ENCODE data around the gene TRAPPC12.

TRAPPC12 gene

DNA sequence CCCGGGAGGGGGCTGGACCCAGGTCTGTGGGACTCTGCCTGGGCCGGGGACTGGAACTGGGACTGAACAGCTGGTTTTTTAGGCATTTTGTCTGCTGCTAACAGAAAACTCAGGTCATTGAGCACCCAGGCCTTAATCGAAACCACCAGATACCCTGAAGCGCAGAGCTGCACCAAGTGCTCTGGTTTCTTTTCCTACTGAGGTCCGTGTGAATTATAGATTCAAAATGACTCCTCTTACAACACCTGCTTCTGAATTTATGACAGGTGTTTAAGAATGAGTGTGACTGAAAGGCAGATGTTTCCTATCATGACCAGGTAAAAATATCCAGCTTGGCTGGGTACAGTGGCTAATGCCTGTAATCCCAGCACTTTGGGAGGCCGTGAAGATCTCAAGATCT lies 47.8 kb downstream of the TRAPPC12 start:
- peaks cover 0 to 12% (median 0%) of the 10 kb centered on the region in 11 experiments; a peak in 3 of 22 replicates for H3K9me3 ChIP-seq (replicated peaks in 1 of 11)
- no peak overlapping the region for H3K4me2 ChIP-seq
- H3K27me3 ChIP-seq: no peaks in the 10 kb centered on the region
- H3K4me1 ChIP-seq: peaks cover 0 to 18% (median 13%) of the 10 kb centered on the region in 10 experiments; a peak in 15 of 20 replicates
- TF ChIP-seq Cebpa-rat (IDR thresholded peaks at IDR 0.05): no peak
- H3K4me3 ChIP-seq: no peak overlapping the region
- peaks cover 0 to 29% (median 2%) of the 10 kb centered on the region in 11 experiments; a peak in 7 of 22 replicates for H4K20me1 ChIP-seq
- H3K36me3 ChIP-seq: peaks cover 60 to 100% (median 83%) of the 10 kb centered on the region in 11 experiments
- H3K9ac ChIP-seq: no peak overlapping the region
- no peak overlapping the region for H3K27ac ChIP-seq

GRCh38 chr2:3428577-3428976 lies 49.1 kb downstream of the TRAPPC12 start:
- Histone ChIP-seq H3K27ac (no peak overlapping the region), H4K20me1 (peaks cover 0 to 23% (median 2%) of the 10 kb centered on the region in 11 experiments; a peak in 6 of 22 replicates), H3K9me3 (replicated peaks in 1 of 11) (peaks cover 0 to 11% (median 0%) of the 10 kb centered on the region in 11 experiments; a peak in 3 of 22 replicates), H3K9ac (no peak overlapping the region), H3K36me3 (peaks cover 61 to 100% (median 75%) of the 10 kb centered on the region in 11 experiments), H3K4me1 (peaks cover 0 to 6% (median 2%) of the 10 kb centered on the region in 10 experiments; a peak in 10 of 20 replicates), H3K4me2 (no peak overlapping the region), H3K27me3 (no peaks in the 10 kb centered on the region), H3K4me3 (no peak overlapping the region)
- TF ChIP-seq Cebpa-rat (IDR thresholded peaks at IDR 0.05): no peak

DNA sequence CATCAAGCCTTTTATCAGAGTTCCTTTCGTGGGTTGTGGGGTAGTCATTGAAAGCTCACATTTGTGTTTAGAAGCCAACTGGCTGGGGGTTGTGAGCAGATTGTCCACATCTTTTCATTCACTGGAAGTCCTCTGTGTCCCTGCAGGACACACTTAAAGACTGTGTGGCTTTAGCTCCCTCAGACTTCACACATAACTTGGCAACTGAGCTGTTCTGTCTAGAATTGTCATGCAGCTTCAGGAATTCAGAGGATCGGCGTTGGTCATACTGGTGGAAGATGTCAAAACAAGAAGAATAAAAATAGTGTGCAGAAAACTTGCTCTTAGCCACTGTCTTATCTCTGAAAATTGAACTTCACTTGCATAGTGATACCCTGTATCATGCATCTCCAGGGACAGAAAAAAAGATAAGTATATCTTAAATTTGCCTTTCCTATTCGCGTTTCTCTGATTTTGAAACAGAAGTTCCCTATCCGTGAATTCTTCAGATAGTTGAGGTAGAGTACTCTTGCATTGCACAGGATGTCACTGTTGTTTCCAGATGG lies 49.6 kb downstream of the TRAPPC12 start:
- no peak overlapping the region for H3K9ac ChIP-seq
- no peak overlapping the region for H3K4me3 ChIP-seq
- peaks cover 0 to under 1% (median 0%) of the 10 kb centered on the region in 10 experiments; a peak in 2 of 20 replicates for H3K4me1 ChIP-seq
- no peak for TF ChIP-seq Cebpa-rat (IDR thresholded peaks at IDR 0.05)
- H3K9me3 ChIP-seq (replicated peaks in 1 of 11): peaks cover 0 to 5% (median 0%) of the 10 kb centered on the region in 11 experiments; a peak in 1 of 22 replicates
- no peak overlapping the region for H3K27ac ChIP-seq
- no peaks in the 10 kb centered on the region for H3K27me3 ChIP-seq
- H4K20me1 ChIP-seq: peaks cover 0 to 23% (median 2%) of the 10 kb centered on the region in 11 experiments; a peak in 6 of 22 replicates
- H3K4me2 ChIP-seq: no peak overlapping the region
- H3K36me3 ChIP-seq: peaks cover 56 to 100% (median 74%) of the 10 kb centered on the region in 11 experiments

DNA sequence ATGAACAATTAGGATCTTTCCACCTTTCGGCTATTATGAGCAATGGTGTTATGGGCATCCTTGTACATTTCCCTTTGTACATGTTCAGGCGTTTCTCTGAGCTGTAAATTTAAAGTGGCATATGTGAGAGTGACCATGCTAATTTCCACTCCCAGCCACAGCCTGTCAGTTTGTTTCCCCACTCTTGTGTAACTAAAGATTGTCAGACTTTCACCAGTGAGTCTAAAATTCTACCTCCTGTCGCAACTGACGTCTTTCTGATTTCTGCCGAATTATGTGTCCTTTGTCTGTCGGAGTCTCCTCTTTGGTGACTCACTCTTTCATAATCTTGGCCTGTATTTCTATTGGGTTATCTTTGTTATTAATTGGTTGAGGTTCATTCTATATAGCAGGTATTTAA lies 50.7 kb downstream of the TRAPPC12 start:
- TF ChIP-seq Cebpa-rat (IDR thresholded peaks at IDR 0.05): no peak
- Histone ChIP-seq H3K4me2 (no peak overlapping the region), H4K20me1 (peaks cover 0 to 23% (median 1%) of the 10 kb centered on the region in 11 experiments; a peak in 5 of 22 replicates), H3K9ac (no peak overlapping the region), H3K36me3 (peaks cover 54 to 100% (median 72%) of the 10 kb centered on the region in 11 experiments), H3K27me3 (no peaks in the 10 kb centered on the region), H3K4me3 (no peak overlapping the region), H3K4me1 (peaks cover 0 to 9% (median 6%) of the 10 kb centered on the region in 10 experiments; a peak in 10 of 20 replicates), H3K27ac (no peak overlapping the region), H3K9me3 (replicated peaks in 1 of 11) (no peaks in the 10 kb centered on the region)

GRCh38 chr2:3430740-3431490 lies 51.4 kb downstream of the TRAPPC12 start:
- Histone ChIP-seq H3K9ac (no peak overlapping the region), H3K27ac (no peak overlapping the region), H3K36me3 (peaks cover 46 to 98% (median 67%) of the 10 kb centered on the region in 11 experiments), H3K27me3 (no peaks in the 10 kb centered on the region), H3K4me1 (peaks cover 0 to 16% (median 6%) of the 10 kb centered on the region in 10 experiments; a peak in 10 of 20 replicates), H4K20me1 (peaks cover 0 to 23% (median 0%) of the 10 kb centered on the region in 11 experiments; a peak in 5 of 22 replicates), H3K4me2 (no peak overlapping the region), H3K4me3 (no peak overlapping the region), H3K9me3 (replicated peaks in 1 of 11) (no peaks in the 10 kb centered on the region)
- TF ChIP-seq Cebpa-rat (IDR thresholded peaks at IDR 0.05): no peak

DNA sequence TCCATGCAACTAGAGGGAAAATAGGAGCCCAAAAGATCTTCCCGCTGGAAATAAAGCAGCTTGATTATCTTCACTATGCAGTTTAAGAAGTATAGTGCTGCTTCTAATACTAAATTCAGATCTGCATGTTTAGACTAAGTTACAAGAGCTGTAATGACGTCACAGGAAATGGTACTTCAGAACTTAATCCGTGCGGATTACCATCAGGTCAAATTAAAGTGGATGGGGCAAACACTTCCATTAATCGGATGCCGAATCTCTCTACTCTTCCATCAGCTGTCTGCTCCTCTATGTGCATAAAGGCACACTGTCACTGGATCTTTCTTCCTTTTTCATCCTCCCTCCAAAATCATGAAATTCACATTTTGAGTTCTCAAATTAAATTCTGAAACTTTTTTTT lies 52.6 kb downstream of the TRAPPC12 start:
- no peak overlapping the region for H3K27ac ChIP-seq
- no peak overlapping the region for H3K9ac ChIP-seq
- H3K4me3 ChIP-seq: no peak overlapping the region
- H3K36me3 ChIP-seq: peaks cover 35 to 86% (median 56%) of the 10 kb centered on the region in 11 experiments
- no peak overlapping the region for H3K4me2 ChIP-seq
- H3K27me3 ChIP-seq: no peaks in the 10 kb centered on the region
- peaks cover 0 to 17% (median 0%) of the 10 kb centered on the region in 11 experiments; a peak in 5 of 22 replicates for H4K20me1 ChIP-seq
- TF ChIP-seq Cebpa-rat (IDR thresholded peaks at IDR 0.05): no peak
- peaks cover 0 to 18% (median 6%) of the 10 kb centered on the region in 10 experiments; a peak in 10 of 20 replicates for H3K4me1 ChIP-seq
- no peaks in the 10 kb centered on the region for H3K9me3 ChIP-seq (replicated peaks in 1 of 11)

GRCh38 chr2:3432693-3433338 lies 53.3 kb downstream of the TRAPPC12 start:
- Histone ChIP-seq H3K4me1 (peaks cover 0 to 18% (median 6%) of the 10 kb centered on the region in 10 experiments; a peak in 10 of 20 replicates), H3K27me3 (no peaks in the 10 kb centered on the region), H3K9ac (no peak overlapping the region), H4K20me1 (peaks cover 0 to 13% (median 0%) of the 10 kb centered on the region in 11 experiments; a peak in 4 of 22 replicates), H3K9me3 (replicated peaks in 1 of 11) (no peaks in the 10 kb centered on the region), H3K4me2 (no peak overlapping the region), H3K27ac (no peak overlapping the region), H3K36me3 (peaks cover 27 to 79% (median 48%) of the 10 kb centered on the region in 11 experiments; a peak in 21 of 22 replicates), H3K4me3 (no peak overlapping the region)
- no peak for TF ChIP-seq Cebpa-rat (IDR thresholded peaks at IDR 0.05)

DNA sequence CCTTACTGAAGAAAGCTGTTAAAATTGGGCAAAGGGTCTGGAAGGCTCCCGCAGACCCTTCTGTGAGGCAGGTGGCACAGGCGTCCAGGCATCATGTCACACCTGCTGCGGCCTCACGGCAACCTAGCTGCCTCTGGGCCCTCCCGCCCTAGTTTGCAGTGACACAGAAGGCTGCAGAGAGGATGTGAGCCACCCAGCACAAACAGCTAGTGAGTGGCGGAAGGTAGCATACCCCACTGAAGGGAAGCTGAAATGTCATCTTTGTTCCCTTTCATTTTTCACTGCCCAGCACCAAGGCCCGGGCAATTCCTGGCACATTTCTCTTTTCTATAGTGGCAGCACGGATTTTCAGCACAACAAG lies 53.8 kb downstream of the TRAPPC12 start:
- H4K20me1 ChIP-seq: peaks cover 0 to 13% (median 0%) of the 10 kb centered on the region in 11 experiments; a peak in 4 of 22 replicates
- H3K36me3 ChIP-seq: peaks cover 23 to 74% (median 47%) of the 10 kb centered on the region in 11 experiments; a peak in 21 of 22 replicates
- H3K27me3 ChIP-seq: no peaks in the 10 kb centered on the region
- no peaks in the 10 kb centered on the region for H3K9me3 ChIP-seq (replicated peaks in 1 of 11)
- peaks cover 0 to 18% (median 6%) of the 10 kb centered on the region in 10 experiments; a peak in 10 of 20 replicates for H3K4me1 ChIP-seq
- H3K27ac ChIP-seq: no peak overlapping the region
- no peak overlapping the region for H3K4me3 ChIP-seq
- no peak for TF ChIP-seq Cebpa-rat (IDR thresholded peaks at IDR 0.05)
- no peak overlapping the region for H3K9ac ChIP-seq
- no peak overlapping the region for H3K4me2 ChIP-seq

All from BLaER1 treated with 17β-estradiol and CSF1 and Interleukin-3, amounts not matched to agents 10 nM and 100 nM (cell line).